Hepatocyte (in vitro differentiated cells): ENCODE measurements around the gene CGN.

Experiments used
- CTCF ChIP-seq: fragments of 200-600 bp; sonication (generic); IDR thresholded peaks from 2 replicates; pipeline ENCODE4 v1.5.1; 2016; ENCODE audit warnings: antibody characterized with exemption, mild to moderate bottlenecking; ENCODE audit not compliant: poor library complexity
- EZH2 ChIP-seq: fragments of 200-600 bp; sonication (generic); IDR thresholded peaks from 2 replicates; pipeline ENCODE4 v1.6.1; 2016; ENCODE audit warnings: antibody characterized with exemption, mild to moderate bottlenecking, borderline replicate concordance

- TF ChIP-seq CTCF (no peak), EZH2 (no peak)
Observed at GRCh38 chr1:151536499-151536898, 25.3 kb downstream of the CGN start.
